GM23338 (cell line): ENCODE measurements around the gene EGFL8. TPM values are rescaled to one million over a fixed set of nuclear protein-coding genes. Genes with fewer than 3 reads are reported as not detected.

Experiments used
- ATAC-seq: fragments of 200-7000 bp; cut with Tn5 transposase; 3 replicates; pipeline ENCODE4 v1.9.1; 2020
- DNase-seq: peaks from one replicate; pipeline ENCODE4 v3.0.0-alpha.2; 2015; ENCODE audit warnings: low spot score
- H2AFZ ChIP-seq: fragments of 200-600 bp; sonication (generic); 2 replicates; pipeline ENCODE4 v1.8.0; 2016; ENCODE audit warnings: antibody characterized with exemption, mild to moderate bottlenecking, moderate library complexity
- H3F3A ChIP-seq: fragments of 200-600 bp; sonication (generic); replicated peaks from 2 replicates; pipeline ENCODE4 v1.8.0; 2017; ENCODE audit warnings: antibody characterized with exemption, mixed run types, low read depth
- H3K27ac ChIP-seq: fragments of 200-600 bp; sonication (generic); 2 replicates; pipeline ENCODE4 v1.6.1; 2016; ENCODE audit warnings: low read depth
- H3K27me3 ChIP-seq: fragments of 200-600 bp; sonication (generic); 2 replicates; pipeline ENCODE4 v1.8.0; 2016; ENCODE audit warnings: mild to moderate bottlenecking, mixed run types, moderate library complexity; ENCODE audit not compliant: insufficient read depth
- H3K36me3 ChIP-seq: fragments of 200-600 bp; sonication (generic); 2 replicates; pipeline ENCODE4 v1.8.0; 2016; ENCODE audit warnings: mild to moderate bottlenecking; ENCODE audit not compliant: insufficient read depth
- H3K4me1 ChIP-seq: fragments of 200-600 bp; sonication (generic); 2 replicates; pipeline ENCODE4 v1.8.0; 2016; ENCODE audit warnings: mild to moderate bottlenecking, moderate library complexity; ENCODE audit not compliant: insufficient read depth
- H3K4me2 ChIP-seq: fragments of 200-600 bp; sonication (generic); 2 replicates; pipeline ENCODE4 v1.7.1; 2017; ENCODE audit warnings: mixed run types
- H3K4me3 ChIP-seq: fragments of 200-600 bp; sonication (generic); 2 replicates; pipeline ENCODE4 v1.6.1; 2016; ENCODE audit warnings: mixed run types
- H3K79me2 ChIP-seq: fragments of 200-600 bp; sonication (generic); replicated peaks from 2 replicates; pipeline ENCODE4 v1.8.0; 2017; ENCODE audit warnings: mild to moderate bottlenecking; ENCODE audit not compliant: insufficient read depth
- H3K9me2 ChIP-seq: fragments of 200-600 bp; sonication (generic); 2 replicates; pipeline ENCODE4 v1.8.0; 2017; ENCODE audit not compliant: insufficient read depth
- H4K20me1 ChIP-seq: fragments of 200-600 bp; sonication (generic); replicated peaks from 2 replicates; pipeline ENCODE4 v1.8.0; 2017; ENCODE audit warnings: mild to moderate bottlenecking; ENCODE audit not compliant: insufficient read depth
- H3K27ac Mint-ChIP-seq: 2 replicates; pipeline ENCODE4 v1.8.0; 2020; ENCODE audit warnings: inconsistent platforms, mild to moderate bottlenecking, moderate library complexity, mixed read lengths
- H3K27me3 Mint-ChIP-seq: 3 replicates; pipeline ENCODE4 v1.8.0; 2022; ENCODE audit warnings: low read depth, mild to moderate bottlenecking, moderate library complexity, mixed read lengths, inconsistent platforms; ENCODE audit not compliant: insufficient read depth, poor library complexity
- H3K36me3 Mint-ChIP-seq: 3 replicates; pipeline ENCODE4 v1.8.0; 2021; ENCODE audit warnings: low read depth, mild to moderate bottlenecking, inconsistent platforms, moderate library complexity, mixed read lengths
- H3K4me1 Mint-ChIP-seq: 3 replicates; pipeline ENCODE4 v1.8.0; 2020; ENCODE audit warnings: mild to moderate bottlenecking, inconsistent platforms, mixed read lengths
- H3K4me3 Mint-ChIP-seq: 3 replicates; pipeline ENCODE4 v1.8.0; 2021; ENCODE audit warnings: moderate library complexity, mild to moderate bottlenecking, inconsistent platforms, mixed read lengths
- H3K9me3 Mint-ChIP-seq: 3 replicates; pipeline ENCODE4 v1.8.0; 2020; ENCODE audit warnings: moderate library complexity, mild to moderate bottlenecking, inconsistent platforms, mixed read lengths
- ZNF331 ChIP-seq: fragments of 250-450 bp; sonication (Bioruptor Pico); IDR thresholded peaks from 2 replicates; pipeline ENCODE4 v1.5.0; 2020; ENCODE audit warnings: low read depth, mild to moderate bottlenecking, moderate library complexity
- polyA plus RNA-seq: library from polyadenylated mRNA; unstranded; fragments of >200 nt; fragmentation: Nextera tagmentation; extraction: Ambion mirVana; gene quantifications from 2 replicates; pipeline ENCODE4 v1.2.1, GENCODE V29; 2016
- total RNA-seq: library from RNA; depleted of rRNA; stranded (reverse); fragments of >200 nt; shearing (Covaris generic); gene quantifications from 2 replicates; pipeline ENCODE4 v1.2.3, GENCODE V29; 2014
- TF ChIP-seq, protein P1 (sequence below): IDR thresholded peaks from one replicate; pipeline ENCODE4 v1.6.1; 2018; ENCODE audit warnings: antibody characterized with exemption; ENCODE audit not compliant: unreplicated experiment
- TF ChIP-seq, protein P2 (sequence below): fragments of 250-450 bp; sonication (Bioruptor Pico); IDR thresholded peaks from 2 replicates; pipeline ENCODE4 v1.5.0; 2020; ENCODE audit warnings: mild to moderate bottlenecking, moderate library complexity
- TF ChIP-seq, protein P3 (sequence below): IDR thresholded peaks from 2 replicates; pipeline ENCODE4 v1.6.1; 2016; ENCODE audit warnings: antibody characterized with exemption

The EGFL8 gene
- total and polyA plus RNA-seq, 2 experiments from 2014 or later = 6.1 to 7.4 TPM

DNA sequence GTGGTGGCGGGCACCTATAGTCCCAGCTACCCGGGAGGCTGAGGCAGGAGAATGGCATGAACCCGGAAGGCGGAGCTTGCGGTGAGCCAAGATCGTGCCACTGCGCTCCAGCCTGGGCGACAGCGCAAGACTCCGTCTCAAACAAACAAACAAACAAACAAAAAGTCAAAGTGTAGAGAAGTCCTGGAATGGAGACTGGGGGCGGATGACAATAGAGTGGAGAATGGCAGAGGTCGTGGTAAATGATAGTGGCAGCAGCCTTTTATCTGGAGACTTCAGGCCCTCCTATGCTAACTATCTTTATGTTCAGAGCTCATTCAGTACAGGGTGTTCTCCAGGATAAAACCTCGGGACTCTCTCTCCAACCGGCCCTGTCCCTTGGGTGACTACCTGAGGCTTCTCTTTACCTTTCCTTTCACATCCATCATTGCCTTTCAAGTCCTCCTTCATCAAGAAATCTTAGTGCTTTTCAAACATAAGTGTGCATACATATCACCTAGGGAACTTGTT, 32.9 kb upstream of the EGFL8 start:
- H3K9me2 ChIP-seq = no peaks in the 10 kb centered on the region
- peak overlapping the region; percentile 45; the same call in 1 of the 2 replicates for H3K27ac Mint-ChIP-seq

More for the DNA sequence above, 32.9 kb upstream of the EGFL8 start:
- TF ChIP-seq, protein P1, sequence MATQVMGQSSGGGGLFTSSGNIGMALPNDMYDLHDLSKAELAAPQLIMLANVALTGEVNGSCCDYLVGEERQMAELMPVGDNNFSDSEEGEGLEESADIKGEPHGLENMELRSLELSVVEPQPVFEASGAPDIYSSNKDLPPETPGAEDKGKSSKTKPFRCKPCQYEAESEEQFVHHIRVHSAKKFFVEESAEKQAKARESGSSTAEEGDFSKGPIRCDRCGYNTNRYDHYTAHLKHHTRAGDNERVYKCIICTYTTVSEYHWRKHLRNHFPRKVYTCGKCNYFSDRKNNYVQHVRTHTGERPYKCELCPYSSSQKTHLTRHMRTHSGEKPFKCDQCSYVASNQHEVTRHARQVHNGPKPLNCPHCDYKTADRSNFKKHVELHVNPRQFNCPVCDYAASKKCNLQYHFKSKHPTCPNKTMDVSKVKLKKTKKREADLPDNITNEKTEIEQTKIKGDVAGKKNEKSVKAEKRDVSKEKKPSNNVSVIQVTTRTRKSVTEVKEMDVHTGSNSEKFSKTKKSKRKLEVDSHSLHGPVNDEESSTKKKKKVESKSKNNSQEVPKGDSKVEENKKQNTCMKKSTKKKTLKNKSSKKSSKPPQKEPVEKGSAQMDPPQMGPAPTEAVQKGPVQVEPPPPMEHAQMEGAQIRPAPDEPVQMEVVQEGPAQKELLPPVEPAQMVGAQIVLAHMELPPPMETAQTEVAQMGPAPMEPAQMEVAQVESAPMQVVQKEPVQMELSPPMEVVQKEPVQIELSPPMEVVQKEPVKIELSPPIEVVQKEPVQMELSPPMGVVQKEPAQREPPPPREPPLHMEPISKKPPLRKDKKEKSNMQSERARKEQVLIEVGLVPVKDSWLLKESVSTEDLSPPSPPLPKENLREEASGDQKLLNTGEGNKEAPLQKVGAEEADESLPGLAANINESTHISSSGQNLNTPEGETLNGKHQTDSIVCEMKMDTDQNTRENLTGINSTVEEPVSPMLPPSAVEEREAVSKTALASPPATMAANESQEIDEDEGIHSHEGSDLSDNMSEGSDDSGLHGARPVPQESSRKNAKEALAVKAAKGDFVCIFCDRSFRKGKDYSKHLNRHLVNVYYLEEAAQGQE = no peak
- TF ChIP-seq, protein P2, sequence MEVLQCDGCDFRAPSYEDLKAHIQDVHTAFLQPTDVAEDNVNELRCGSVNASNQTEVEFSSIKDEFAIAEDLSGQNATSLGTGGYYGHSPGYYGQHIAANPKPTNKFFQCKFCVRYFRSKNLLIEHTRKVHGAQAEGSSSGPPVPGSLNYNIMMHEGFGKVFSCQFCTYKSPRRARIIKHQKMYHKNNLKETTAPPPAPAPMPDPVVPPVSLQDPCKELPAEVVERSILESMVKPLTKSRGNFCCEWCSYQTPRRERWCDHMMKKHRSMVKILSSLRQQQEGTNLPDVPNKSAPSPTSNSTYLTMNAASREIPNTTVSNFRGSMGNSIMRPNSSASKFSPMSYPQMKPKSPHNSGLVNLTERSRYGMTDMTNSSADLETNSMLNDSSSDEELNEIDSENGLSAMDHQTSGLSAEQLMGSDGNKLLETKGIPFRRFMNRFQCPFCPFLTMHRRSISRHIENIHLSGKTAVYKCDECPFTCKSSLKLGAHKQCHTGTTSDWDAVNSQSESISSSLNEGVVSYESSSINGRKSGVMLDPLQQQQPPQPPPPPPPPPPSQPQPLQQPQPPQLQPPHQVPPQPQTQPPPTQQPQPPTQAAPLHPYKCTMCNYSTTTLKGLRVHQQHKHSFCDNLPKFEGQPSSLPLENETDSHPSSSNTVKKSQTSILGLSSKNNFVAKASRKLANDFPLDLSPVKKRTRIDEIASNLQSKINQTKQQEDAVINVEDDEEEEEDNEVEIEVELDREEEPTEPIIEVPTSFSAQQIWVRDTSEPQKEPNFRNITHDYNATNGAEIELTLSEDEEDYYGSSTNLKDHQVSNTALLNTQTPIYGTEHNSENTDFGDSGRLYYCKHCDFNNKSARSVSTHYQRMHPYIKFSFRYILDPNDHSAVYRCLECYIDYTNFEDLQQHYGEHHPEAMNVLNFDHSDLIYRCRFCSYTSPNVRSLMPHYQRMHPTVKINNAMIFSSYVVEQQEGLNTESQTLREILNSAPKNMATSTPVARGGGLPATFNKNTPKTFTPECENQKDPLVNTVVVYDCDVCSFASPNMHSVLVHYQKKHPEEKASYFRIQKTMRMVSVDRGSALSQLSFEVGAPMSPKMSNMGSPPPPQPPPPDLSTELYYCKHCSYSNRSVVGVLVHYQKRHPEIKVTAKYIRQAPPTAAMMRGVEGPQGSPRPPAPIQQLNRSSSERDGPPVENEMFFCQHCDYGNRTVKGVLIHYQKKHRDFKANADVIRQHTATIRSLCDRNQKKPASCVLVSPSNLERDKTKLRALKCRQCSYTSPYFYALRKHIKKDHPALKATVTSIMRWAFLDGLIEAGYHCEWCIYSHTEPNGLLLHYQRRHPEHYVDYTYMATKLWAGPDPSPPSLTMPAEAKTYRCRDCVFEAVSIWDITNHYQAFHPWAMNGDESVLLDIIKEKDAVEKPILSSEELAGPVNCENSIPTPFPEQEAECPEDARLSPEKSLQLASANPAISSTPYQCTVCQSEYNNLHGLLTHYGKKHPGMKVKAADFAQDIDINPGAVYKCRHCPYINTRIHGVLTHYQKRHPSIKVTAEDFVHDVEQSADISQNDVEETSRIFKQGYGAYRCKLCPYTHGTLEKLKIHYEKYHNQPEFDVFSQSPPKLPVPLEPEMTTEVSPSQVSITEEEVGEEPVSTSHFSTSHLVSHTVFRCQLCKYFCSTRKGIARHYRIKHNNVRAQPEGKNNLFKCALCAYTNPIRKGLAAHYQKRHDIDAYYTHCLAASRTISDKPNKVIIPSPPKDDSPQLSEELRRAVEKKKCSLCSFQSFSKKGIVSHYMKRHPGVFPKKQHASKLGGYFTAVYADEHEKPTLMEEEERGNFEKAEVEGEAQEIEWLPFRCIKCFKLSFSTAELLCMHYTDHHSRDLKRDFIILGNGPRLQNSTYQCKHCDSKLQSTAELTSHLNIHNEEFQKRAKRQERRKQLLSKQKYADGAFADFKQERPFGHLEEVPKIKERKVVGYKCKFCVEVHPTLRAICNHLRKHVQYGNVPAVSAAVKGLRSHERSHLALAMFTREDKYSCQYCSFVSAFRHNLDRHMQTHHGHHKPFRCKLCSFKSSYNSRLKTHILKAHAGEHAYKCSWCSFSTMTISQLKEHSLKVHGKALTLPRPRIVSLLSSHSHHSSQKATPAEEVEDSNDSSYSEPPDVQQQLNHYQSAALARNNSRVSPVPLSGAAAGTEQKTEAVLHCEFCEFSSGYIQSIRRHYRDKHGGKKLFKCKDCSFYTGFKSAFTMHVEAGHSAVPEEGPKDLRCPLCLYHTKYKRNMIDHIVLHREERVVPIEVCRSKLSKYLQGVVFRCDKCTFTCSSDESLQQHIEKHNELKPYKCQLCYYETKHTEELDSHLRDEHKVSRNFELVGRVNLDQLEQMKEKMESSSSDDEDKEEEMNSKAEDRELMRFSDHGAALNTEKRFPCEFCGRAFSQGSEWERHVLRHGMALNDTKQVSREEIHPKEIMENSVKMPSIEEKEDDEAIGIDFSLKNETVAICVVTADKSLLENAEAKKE (CRISPR knock-in tag) = no peak
- TF ChIP-seq ZNF331 (CRISPR knock-in tag) = no peak
- TF ChIP-seq, protein P3, sequence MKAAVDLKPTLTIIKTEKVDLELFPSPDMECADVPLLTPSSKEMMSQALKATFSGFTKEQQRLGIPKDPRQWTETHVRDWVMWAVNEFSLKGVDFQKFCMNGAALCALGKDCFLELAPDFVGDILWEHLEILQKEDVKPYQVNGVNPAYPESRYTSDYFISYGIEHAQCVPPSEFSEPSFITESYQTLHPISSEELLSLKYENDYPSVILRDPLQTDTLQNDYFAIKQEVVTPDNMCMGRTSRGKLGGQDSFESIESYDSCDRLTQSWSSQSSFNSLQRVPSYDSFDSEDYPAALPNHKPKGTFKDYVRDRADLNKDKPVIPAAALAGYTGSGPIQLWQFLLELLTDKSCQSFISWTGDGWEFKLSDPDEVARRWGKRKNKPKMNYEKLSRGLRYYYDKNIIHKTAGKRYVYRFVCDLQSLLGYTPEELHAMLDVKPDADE = no peak
- Histone ChIP-seq H2AFZ (no peak overlapping the region), H3K4me3 (no peak overlapping the region), H3K79me2 (peaks cover 17% of the 10 kb centered on the region), H3K4me1 (peaks cover 22% of the 10 kb centered on the region), H3K4me2 (no peak overlapping the region), H3F3A (peaks cover 10% of the 10 kb centered on the region; the same call in 1 of the 2 replicates), H3K36me3 (no peaks in the 10 kb centered on the region), H3K27me3 (no peaks in the 10 kb centered on the region), H3K27ac (no peak overlapping the region), H4K20me1 (0 out of 2 replicates have a peak, but pooled peaks cover under 1% of the 10 kb centered on the region)
- DNase-seq (no peak), ATAC-seq (no peak)
- peaks cover 23% of the 10 kb centered on the region for H3K4me1 Mint-ChIP-seq
- peaks cover 11% of the 10 kb centered on the region for H3K27me3 Mint-ChIP-seq
- peak overlapping the region; percentile 40; the same call in 2 of the 3 replicates for H3K4me3 Mint-ChIP-seq
- H3K9me3 Mint-ChIP-seq = no peaks in the 10 kb centered on the region
- peaks cover 5% of the 10 kb centered on the region; the same call in 2 of the 3 replicates for H3K36me3 Mint-ChIP-seq
